ENCODE measurements around the gene KIAA1549. TPM values are rescaled to one million over a fixed set of nuclear protein-coding genes. Genes with fewer than 3 reads are reported as not detected.

Gene KIAA1549
- total and polyA plus RNA-seq, 3 donors from 2014 or later, result 4.4 to 8.0 (median 7.4) TPM

DNA sequence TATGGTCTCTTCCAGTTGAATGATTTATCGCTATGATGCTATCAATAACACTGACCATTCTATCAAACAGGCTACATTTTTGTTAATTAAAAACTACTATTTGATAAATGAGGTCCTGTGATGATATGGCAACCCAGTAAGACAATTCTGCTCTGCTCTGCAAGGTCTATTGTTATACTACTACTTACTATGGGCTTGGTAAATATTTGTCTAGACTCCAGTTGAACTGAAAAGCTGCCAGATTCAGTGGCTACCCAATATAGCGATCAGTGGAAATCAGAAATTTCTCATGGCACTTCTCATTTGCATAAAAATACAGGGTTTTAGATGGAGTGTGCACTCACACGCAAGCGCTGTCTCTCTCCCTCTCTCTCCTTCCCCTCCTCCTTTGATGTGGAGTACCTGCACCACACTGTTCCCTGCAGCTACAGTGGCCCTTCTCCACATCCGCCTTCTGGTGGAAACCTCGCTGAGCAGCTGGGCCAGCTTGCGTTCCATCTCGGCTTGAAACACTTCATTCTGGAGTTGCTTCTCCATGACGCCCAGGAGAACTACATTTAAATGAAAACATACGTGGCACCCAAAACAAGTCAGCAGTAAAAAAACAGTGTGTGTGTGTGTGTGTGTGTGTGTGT, 77.9 kb downstream of the KIAA1549 start:
- Histone ChIP-seq H3K4me1 (no peaks in the 10 kb centered on the region), H3K4me3 (no peak overlapping the region), H3K27me3 (no peaks in the 10 kb centered on the region), H3K9me3 (no peaks in the 10 kb centered on the region), H3K27ac (no peak overlapping the region), H3K36me3 (ENCODE audit: low read depth, missing control alignments) (no peaks in the 10 kb centered on the region)
- intact Hi-C loops (cut with DNase I; ENCODE audit: low total_unique reads), result no loop called here
- DNase-seq, result no peak
- TF ChIP-seq, protein P1, sequence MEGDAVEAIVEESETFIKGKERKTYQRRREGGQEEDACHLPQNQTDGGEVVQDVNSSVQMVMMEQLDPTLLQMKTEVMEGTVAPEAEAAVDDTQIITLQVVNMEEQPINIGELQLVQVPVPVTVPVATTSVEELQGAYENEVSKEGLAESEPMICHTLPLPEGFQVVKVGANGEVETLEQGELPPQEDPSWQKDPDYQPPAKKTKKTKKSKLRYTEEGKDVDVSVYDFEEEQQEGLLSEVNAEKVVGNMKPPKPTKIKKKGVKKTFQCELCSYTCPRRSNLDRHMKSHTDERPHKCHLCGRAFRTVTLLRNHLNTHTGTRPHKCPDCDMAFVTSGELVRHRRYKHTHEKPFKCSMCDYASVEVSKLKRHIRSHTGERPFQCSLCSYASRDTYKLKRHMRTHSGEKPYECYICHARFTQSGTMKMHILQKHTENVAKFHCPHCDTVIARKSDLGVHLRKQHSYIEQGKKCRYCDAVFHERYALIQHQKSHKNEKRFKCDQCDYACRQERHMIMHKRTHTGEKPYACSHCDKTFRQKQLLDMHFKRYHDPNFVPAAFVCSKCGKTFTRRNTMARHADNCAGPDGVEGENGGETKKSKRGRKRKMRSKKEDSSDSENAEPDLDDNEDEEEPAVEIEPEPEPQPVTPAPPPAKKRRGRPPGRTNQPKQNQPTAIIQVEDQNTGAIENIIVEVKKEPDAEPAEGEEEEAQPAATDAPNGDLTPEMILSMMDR (IDR thresholded peaks at IDR 0.05), result no peak
- no peak for TF ChIP-seq POLR2A (IDR thresholded peaks at IDR 0.05)
- 93 to 95% methylated on average over 10 of the region's 10 CpGs for WGBS, 2 donors

DNA sequence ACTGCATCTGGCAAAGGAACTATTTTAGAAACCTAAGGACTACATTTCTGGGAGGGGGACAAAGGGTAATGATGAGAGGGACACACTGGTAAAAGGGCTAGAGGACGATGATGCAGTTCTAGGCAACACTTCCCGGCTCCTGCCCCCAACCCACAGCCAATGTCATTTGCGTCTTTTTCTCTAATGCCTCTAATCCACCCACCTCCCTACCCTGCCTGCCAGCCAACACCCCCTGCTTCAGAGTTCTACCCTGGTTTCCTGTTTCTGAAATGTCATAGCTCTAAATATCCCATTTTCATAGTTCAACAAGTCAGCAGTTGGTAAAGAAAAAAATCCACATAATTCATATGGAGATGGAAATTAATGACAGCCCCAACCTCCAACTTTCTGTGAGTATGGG, 79.0 kb downstream of the KIAA1549 start:
- WGBS, 2 donors, result 91 to 95% methylated on average over 3 of the region's 3 CpGs
- intact Hi-C loops (cut with DNase I; ENCODE audit: low total_unique reads), result no loop called here

DNA sequence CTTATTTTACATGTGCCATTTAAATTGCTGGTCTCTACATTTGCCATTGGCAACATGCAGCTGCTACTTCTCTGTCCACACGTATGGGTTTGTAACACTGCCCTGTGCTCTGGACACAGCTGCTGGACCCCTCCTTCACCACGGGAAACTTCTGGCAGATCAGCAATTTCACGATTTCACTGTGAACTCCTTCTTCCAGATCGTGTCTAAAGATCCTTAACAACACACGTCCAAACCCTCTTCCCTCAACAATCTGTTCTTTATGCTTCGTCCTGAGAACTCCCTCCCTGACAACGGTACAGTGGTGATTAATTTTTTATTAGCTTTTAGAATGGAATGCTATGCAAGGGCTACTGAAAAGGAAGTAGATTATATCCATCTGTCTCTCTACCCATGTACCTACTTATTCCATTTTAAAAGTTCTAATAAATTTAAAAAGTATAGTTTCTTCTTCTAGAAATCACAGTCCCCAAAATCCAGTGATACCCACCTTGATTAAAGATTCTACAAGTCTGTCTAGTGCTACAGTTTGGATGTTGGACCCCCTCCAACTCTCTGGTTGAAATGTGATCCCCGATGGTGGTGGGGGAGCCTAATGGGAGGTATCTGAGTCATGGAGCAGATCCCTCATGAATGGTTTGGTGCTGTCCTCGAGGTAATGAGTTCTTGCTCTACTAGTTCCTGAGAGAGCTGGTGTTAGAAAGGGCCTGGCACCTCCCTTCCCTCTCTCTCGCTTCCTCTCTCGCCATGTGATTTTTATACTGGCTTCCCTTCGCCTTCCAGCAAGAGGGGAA, 81.0 kb downstream of the KIAA1549 start:
- Histone ChIP-seq H3K9me3 (no peaks in the 10 kb centered on the region), H3K27me3 (no peaks in the 10 kb centered on the region), H3K4me1 (no peaks in the 10 kb centered on the region), H3K27ac (no peak overlapping the region), H3K36me3 (ENCODE audit: low read depth, missing control alignments) (no peaks in the 10 kb centered on the region), H3K4me3 (no peak overlapping the region)
- DNase-seq, result no peak
- 69 to 70% methylated on average over 12 of the region's 12 CpGs for WGBS, 2 donors
- TF ChIP-seq POLR2A (IDR thresholded peaks at IDR 0.05), result no peak
- TF ChIP-seq, protein P1 (IDR thresholded peaks at IDR 0.05), result no peak
- intact Hi-C loops (cut with DNase I; ENCODE audit: low total_unique reads), result no loop called here

More for the DNA sequence above, 79.0 kb downstream of the KIAA1549 start:
- H3K4me1 ChIP-seq, result no peaks in the 10 kb centered on the region
- H3K9me3 ChIP-seq, result no peaks in the 10 kb centered on the region
- TF ChIP-seq, protein P1 (IDR thresholded peaks at IDR 0.05), result no peak
- no peak for TF ChIP-seq POLR2A (IDR thresholded peaks at IDR 0.05)
- no peaks in the 10 kb centered on the region for H3K27me3 ChIP-seq
- H3K36me3 ChIP-seq (ENCODE audit: low read depth, missing control alignments), result no peaks in the 10 kb centered on the region
- DNase-seq, result no peak
- no peak overlapping the region for H3K4me3 ChIP-seq
- H3K27ac ChIP-seq, result no peak overlapping the region

DNA sequence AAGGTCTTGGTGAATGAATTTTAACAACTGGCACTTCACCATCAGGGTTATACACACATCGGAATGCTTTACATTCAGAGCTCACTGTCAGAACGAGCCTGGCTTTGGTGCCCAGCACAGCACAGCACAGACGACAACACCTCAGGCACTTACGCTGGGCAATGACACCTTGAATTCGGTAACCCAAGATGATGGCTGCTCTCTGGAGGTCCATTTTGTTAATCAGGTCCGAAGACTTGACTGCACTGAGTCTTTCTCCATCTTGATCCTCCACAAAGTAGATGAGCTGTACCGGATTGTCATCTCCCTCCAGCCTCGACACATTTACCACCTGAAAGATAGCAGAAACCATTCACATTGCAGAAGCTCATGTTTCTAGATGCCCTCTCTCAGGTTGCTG, 82.4 kb downstream of the KIAA1549 start:
- H3K9me3 ChIP-seq, result no peaks in the 10 kb centered on the region
- no peak overlapping the region for H3K4me3 ChIP-seq
- H3K4me1 ChIP-seq, result no peaks in the 10 kb centered on the region
- 79 to 82% methylated on average over 8 of the region's 8 CpGs for WGBS, 2 donors
- no peak for DNase-seq
- no peak overlapping the region for H3K27ac ChIP-seq
- H3K27me3 ChIP-seq, result no peaks in the 10 kb centered on the region
- intact Hi-C loops (cut with DNase I; ENCODE audit: low total_unique reads), result no loop called here
- H3K36me3 ChIP-seq (ENCODE audit: low read depth, missing control alignments), result no peaks in the 10 kb centered on the region
- TF ChIP-seq POLR2A (IDR thresholded peaks at IDR 0.05), result no peak
- TF ChIP-seq, protein P1 (IDR thresholded peaks at IDR 0.05), result no peak

Measured in testis (tissue), 3 donors.